Neural progenitor cell (in vitro differentiated cells): ENCODE data around the gene SGSM1. TPM values are rescaled to one million over a fixed set of nuclear protein-coding genes. Genes with fewer than 3 reads are reported as not detected.

Experiments used
- DNase-seq: peaks from one replicate; pipeline ENCODE4 v3.0.0-alpha.2; 2016; ENCODE audit warnings: low spot score
- H2AFZ ChIP-seq: fragments of 200-600 bp; sonication (generic); replicated peaks from 2 replicates; pipeline ENCODE4 v1.6.1; 2016; ENCODE audit warnings: antibody characterized with exemption
- H3F3A ChIP-seq: fragments of 200-600 bp; sonication (generic); 2 replicates; pipeline ENCODE4 v1.6.1; 2016; ENCODE audit warnings: antibody characterized with exemption, low read depth
- H3K27ac ChIP-seq: fragments of 200-600 bp; sonication (generic); 2 replicates; pipeline ENCODE4 v1.5.1; 2016; ENCODE audit warnings: mild to moderate bottlenecking
- H3K27me3 ChIP-seq: fragments of 200-600 bp; sonication (generic); 2 replicates; pipeline ENCODE4 v1.6.1; 2016; ENCODE audit warnings: mild to moderate bottlenecking, moderate library complexity
- H3K36me3 ChIP-seq: fragments of 200-600 bp; sonication (generic); 2 replicates; pipeline ENCODE4 v1.5.1; 2016
- H3K4me1 ChIP-seq: fragments of 200-600 bp; sonication (generic); 2 replicates; pipeline ENCODE4 v1.6.1; 2016; ENCODE audit warnings: mixed run types
- H3K4me2 ChIP-seq: fragments of 200-600 bp; sonication (generic); 2 replicates; pipeline ENCODE4 v1.6.1; 2016
- H3K4me3 ChIP-seq: fragments of 200-600 bp; sonication (generic); 2 replicates; pipeline ENCODE4 v1.5.1; 2016
- H3K79me2 ChIP-seq: fragments of 200-600 bp; sonication (generic); 2 replicates; pipeline ENCODE4 v1.6.1; 2016; ENCODE audit warnings: low read depth
- H3K9ac ChIP-seq: fragments of 200-600 bp; sonication (generic); 2 replicates; pipeline ENCODE4 v1.6.1; 2016
- H3K9me3 ChIP-seq: fragments of 200-600 bp; sonication (generic); 2 replicates; pipeline ENCODE4 v1.5.1; 2016; ENCODE audit warnings: low read depth
- H4K20me1 ChIP-seq: fragments of 200-600 bp; sonication (generic); 2 replicates; pipeline ENCODE4 v1.6.1; 2016; ENCODE audit warnings: low read depth
- H3K27ac Mint-ChIP-seq: 3 replicates; pipeline ENCODE4 v1.8.0; 2021; ENCODE audit warnings: mixed read lengths
- H3K27me3 Mint-ChIP-seq: 2 replicates; pipeline ENCODE4 v1.8.0; 2022; ENCODE audit warnings: low read depth, mild to moderate bottlenecking, inconsistent platforms, moderate library complexity, mixed read lengths; ENCODE audit not compliant: insufficient read depth
- H3K36me3 Mint-ChIP-seq: 3 replicates; pipeline ENCODE4 v1.8.0; 2021; ENCODE audit warnings: mixed read lengths
- H3K4me1 Mint-ChIP-seq: 3 replicates; pipeline ENCODE4 v1.8.0; 2021; ENCODE audit warnings: mixed read lengths
- H3K4me3 Mint-ChIP-seq: 3 replicates; pipeline ENCODE4 v1.8.0; 2021; ENCODE audit warnings: mild to moderate bottlenecking, moderate library complexity, mixed read lengths
- H3K9me3 Mint-ChIP-seq: 3 replicates; pipeline ENCODE4 v1.8.0; 2020; ENCODE audit warnings: mixed read lengths
- CTCF ChIP-seq: fragments of 200-600 bp; sonication (generic); IDR thresholded peaks from 2 replicates; pipeline ENCODE4 v1.5.1; 2017; ENCODE audit warnings: antibody characterized with exemption, mild to moderate bottlenecking
- EZH2 ChIP-seq: fragments of 200-600 bp; sonication (generic); IDR thresholded peaks from 2 replicates; pipeline ENCODE4 v1.6.1; 2017; ENCODE audit warnings: antibody characterized with exemption, mild to moderate bottlenecking, moderate library complexity
- EZH2phosphoT487 ChIP-seq: fragments of 200-600 bp; sonication (generic); IDR thresholded peaks from 2 replicates; pipeline ENCODE4 v1.6.1; 2017; ENCODE audit warnings: antibody characterized with exemption
- total RNA-seq: library from RNA; depleted of rRNA; stranded (reverse); fragments of >200 nt; gene quantifications from 2 replicates; pipeline ENCODE4 v1.2.3, GENCODE V29; 2015; ENCODE audit warnings: low replicate concordance

The SGSM1 gene
- total RNA-seq, 1 donor from 2014 or later, result 1.1 TPM

GRCh38 chr22:24847490-24847889, 41.5 kb downstream of the SGSM1 start:
- Histone ChIP-seq H3F3A (no peaks in the 10 kb centered on the region), H3K27ac (no peak overlapping the region), H3K4me1 (no peaks in the 10 kb centered on the region), H3K27me3 (no peaks in the 10 kb centered on the region), H2AFZ (no peak overlapping the region), H3K36me3 (no peaks in the 10 kb centered on the region), H3K4me2 (no peak overlapping the region), H4K20me1 (no peaks in the 10 kb centered on the region), H3K4me3 (no peak overlapping the region), H3K9me3 (no peaks in the 10 kb centered on the region), H3K79me2 (no peaks in the 10 kb centered on the region), H3K9ac (no peak overlapping the region)
- Mint-ChIP-seq H3K27me3 (peaks cover 2% of the 10 kb centered on the region), H3K27ac (no peak overlapping the region), H3K4me3 (no peak overlapping the region), H3K36me3 (no peaks in the 10 kb centered on the region), H3K9me3 (no peaks in the 10 kb centered on the region), H3K4me1 (no peaks in the 10 kb centered on the region)
- no peak for TF ChIP-seq EZH2
- TF ChIP-seq EZH2phosphoT487, result no peak
- no peak for TF ChIP-seq CTCF
- DNase-seq, result no peak

GRCh38 chr22:24848559-24849168, 42.7 kb downstream of the SGSM1 start:
- Mint-ChIP-seq H3K27me3 (peaks cover 2% of the 10 kb centered on the region), H3K36me3 (no peaks in the 10 kb centered on the region), H3K27ac (no peak overlapping the region), H3K9me3 (no peaks in the 10 kb centered on the region), H3K4me3 (no peak overlapping the region), H3K4me1 (no peaks in the 10 kb centered on the region)
- H2AFZ ChIP-seq, result no peak overlapping the region
- H4K20me1 ChIP-seq, result no peaks in the 10 kb centered on the region
- H3F3A ChIP-seq, result no peaks in the 10 kb centered on the region
- H3K27me3 ChIP-seq, result no peaks in the 10 kb centered on the region
- H3K4me2 ChIP-seq, result no peak overlapping the region
- no peaks in the 10 kb centered on the region for H3K4me1 ChIP-seq
- no peak for DNase-seq
- H3K4me3 ChIP-seq, result no peak overlapping the region
- no peaks in the 10 kb centered on the region for H3K36me3 ChIP-seq
- TF ChIP-seq CTCF, result no peak
- no peak for TF ChIP-seq EZH2
- no peak for TF ChIP-seq EZH2phosphoT487
- no peak overlapping the region for H3K27ac ChIP-seq
- no peaks in the 10 kb centered on the region for H3K79me2 ChIP-seq
- H3K9me3 ChIP-seq, result no peaks in the 10 kb centered on the region
- no peak overlapping the region for H3K9ac ChIP-seq

GRCh38 chr22:24855794-24856193, 49.8 kb downstream of the SGSM1 start:
- no peaks in the 10 kb centered on the region for H3K36me3 Mint-ChIP-seq
- Histone ChIP-seq H3K27ac (no peak overlapping the region), H3K79me2 (no peaks in the 10 kb centered on the region), H3K27me3 (no peaks in the 10 kb centered on the region), H3K9me3 (no peaks in the 10 kb centered on the region), H3K4me3 (no peak overlapping the region), H3F3A (no peaks in the 10 kb centered on the region), H3K9ac (no peak overlapping the region), H3K4me2 (no peak overlapping the region), H4K20me1 (no peaks in the 10 kb centered on the region), H3K4me1 (no peaks in the 10 kb centered on the region), H2AFZ (no peak overlapping the region), H3K36me3 (no peaks in the 10 kb centered on the region)
- TF ChIP-seq CTCF (no peak), EZH2 (no peak), EZH2phosphoT487 (no peak)
- no peaks in the 10 kb centered on the region for H3K9me3 Mint-ChIP-seq
- H3K4me1 Mint-ChIP-seq, result peaks cover 6% of the 10 kb centered on the region
- H3K27ac Mint-ChIP-seq, result no peak overlapping the region
- no peaks in the 10 kb centered on the region for H3K27me3 Mint-ChIP-seq
- H3K4me3 Mint-ChIP-seq, result no peak overlapping the region
- no peak for DNase-seq
